COLO668 (cell line): ENCODE data around the gene HAP1.

ENCODE experiments used
- DNase-seq: peaks from one replicate; lab custom pipeline; 2025; ENCODE audit not compliant: unreplicated experiment; lab: John Stamatoyannopoulos, UW

The HAP1 gene

DNA sequence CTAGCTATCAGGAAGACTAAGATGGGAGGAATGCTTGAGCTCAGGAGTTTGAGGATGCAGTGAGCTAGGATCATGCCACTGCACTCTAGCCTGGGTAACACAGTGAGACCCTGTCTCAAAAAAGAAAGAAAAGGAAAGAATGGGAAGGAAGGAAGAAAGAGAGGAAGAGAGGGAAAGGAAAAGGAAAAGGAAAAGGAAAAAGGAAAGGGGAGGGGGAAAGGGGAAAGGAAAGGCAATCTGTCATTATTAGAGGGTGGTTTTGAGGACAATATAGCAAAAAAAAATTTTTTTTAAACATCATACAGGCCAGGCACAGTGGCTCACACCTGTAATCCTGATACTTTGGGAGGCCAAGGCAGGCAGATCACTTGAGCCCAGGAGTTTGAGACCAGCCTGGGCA, 31.7 kb upstream of the HAP1 start:
- DNase-seq, result no peak

DNA sequence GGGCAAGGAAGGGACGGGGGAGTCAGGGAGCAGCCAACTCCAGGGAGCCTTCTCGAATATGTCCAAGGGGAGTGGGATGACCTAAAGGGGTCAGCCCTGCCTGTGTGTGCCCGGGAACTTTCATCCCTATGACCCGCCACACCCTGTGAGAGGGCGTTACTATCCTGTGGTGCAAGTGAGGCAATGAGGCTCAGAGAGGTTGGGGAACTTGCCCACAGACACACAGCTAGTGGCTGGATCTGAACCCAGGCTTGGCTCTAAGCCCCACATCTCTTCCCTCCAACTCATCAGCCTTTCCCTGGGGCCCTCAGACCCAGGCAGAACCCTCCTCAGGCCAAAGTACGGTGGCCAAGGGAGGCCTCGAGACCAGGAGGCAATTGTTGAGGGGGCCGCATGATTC, 28.9 kb upstream of the HAP1 start:
- DNase-seq, result no peak

DNA sequence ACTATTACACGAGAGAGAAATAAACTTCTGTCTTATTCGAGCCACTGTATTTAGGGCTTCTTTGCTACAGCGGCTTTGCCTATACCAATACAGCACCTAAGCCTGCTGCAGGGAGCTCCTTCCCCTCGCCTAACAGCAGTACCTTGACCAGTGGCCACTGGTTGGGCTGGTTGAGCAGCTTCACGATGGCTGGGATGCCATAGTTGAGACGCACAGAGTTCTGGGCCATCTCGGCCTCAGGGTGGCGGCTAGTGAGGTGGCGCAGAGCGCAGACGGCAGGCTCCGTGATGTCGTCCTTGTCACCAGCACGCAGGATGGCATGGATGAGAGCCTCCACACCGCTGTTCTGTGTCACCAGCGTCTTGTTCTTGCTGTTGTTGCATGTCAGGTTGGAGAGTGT, 28.4 kb upstream of the HAP1 start:
- no peak for DNase-seq

DNA sequence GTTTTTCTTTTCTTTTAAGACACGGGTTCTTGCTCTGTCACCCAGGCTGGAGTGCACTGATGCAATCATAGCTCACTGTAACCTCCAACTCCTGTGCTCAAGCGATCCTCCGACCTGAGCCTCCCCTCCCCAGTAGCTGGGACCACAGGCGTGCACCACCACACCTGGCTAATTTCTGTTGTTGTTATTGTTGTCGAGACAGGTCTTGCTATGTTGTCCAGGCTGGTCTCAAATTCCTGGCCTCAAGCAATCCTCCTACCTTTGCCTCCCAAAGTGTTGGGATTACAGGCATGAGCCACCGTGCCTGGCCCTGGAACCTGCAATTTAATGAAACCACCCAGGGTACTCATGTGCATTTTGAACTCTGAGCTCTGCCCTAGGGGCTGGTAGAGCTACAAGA, 27.9 kb upstream of the HAP1 start:
- DNase-seq, result no peak

DNA sequence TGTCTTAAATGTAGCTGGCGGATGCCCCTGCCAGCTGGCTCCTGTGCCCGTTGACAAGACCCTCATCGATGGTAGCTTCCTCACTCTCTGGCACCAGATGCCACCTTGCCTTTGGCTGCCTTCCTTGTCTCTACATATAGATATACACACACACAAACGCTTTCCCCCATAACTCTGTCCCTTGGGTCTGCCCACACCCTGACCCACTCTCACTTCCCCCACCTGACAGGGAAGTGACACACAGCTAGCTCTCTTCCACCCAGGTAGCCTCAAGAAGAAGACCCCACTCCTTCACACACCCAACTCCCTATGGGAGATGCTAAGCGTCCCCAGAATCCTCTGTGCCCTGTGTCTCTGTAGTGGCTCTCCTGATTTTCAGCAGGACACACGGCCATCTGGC, 26.4 kb upstream of the HAP1 start:
- DNase-seq, result no peak

DNA sequence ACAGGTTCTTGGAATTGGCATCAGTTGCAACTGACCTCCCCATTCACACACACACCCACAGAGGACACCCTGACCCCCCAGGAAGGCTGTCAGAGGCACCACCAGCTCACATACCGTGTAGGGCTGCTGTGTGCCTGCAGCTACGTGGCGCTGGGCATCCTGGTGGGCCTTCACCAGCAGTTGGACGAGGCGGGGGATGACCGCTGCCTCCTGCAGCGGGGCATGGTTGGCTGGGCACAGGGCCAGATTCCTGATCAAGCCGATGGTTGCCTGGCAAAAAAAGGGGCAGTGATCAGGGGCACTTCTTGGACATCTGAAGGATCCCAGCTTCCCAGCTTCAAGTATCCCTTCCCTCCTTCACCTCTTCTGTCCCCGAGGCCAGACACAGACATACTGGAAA, 24.2 kb upstream of the HAP1 start:
- DNase-seq, result no peak

DNA sequence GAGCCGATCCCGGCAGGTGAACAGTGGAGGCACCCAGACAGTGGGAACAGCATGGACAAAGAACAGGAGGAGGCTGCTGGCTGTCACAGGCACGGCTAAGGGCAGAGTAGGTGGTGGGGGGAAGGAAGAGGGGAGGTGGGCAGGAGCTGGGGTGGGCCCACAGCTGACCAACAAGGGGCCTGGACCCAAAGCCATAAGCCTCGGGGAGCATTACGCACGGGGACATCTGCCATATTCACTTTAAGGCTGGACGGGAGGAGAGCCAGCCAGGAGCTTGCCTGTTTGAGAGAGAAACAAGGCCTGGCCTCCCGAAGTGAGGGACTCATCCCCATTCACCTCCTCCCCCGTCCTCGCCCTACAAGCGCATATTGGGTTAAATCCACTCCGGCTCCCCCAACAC, 19.6 kb upstream of the HAP1 start:
- no peak for DNase-seq

DNA sequence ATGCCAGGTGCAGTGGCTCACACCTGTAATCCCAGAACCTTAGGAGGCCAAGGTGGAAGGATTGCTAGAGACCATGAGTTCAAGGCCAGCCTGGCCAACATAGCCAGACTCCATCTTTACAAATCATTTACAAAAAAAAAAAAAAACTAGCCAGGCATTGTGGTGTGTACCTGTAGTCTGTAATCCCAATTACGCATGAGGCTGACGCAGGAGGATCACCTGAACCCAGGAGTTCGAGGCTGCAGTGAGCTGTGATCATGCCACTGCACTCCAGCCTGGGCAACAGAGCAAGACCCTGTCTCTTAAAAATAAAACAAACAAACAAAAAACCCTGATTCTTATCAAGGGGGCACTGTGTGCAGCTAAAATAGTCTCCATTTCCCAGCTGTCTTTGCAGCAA, 16.8 kb upstream of the HAP1 start:
- no peak for DNase-seq

DNA sequence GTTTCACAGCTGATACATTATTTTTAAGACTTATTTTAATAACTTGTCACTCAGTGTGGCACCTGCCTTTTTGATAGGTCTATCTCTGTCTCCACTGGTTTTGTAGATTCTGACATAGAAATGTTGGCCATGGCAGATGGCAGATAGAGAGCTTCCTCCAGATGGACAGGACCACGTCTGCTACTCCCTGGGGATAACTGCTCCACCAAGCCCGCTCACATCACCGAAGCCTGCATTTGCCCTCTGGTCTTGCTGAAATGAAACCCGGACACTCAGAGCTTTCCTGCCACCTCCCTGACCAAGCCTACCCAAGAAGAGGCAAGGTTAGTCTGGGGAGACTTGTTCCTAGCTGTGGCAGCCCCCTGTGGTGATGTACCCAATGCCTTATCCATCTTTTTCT, 16.4 kb upstream of the HAP1 start:
- no peak for DNase-seq

DNA sequence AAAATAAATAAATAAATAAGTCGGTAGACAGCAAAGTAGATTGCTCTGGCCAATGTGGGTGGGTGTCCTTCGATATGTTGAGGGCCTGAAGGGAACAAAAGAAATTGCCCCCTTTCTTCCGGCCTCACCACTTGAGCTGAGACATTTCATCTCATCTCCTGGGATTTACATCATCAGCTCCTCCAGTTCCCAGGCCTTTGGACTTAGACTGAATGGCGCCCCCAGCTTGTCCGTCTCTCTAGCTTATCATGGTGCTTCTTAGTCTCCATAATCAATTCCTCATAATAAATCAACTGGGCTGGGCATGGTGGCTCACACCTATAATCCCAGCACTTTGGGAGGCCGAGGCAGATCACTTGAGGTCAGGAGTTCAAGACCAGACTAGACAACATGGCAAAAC, 13.8 kb upstream of the HAP1 start:
- no peak for DNase-seq

DNA sequence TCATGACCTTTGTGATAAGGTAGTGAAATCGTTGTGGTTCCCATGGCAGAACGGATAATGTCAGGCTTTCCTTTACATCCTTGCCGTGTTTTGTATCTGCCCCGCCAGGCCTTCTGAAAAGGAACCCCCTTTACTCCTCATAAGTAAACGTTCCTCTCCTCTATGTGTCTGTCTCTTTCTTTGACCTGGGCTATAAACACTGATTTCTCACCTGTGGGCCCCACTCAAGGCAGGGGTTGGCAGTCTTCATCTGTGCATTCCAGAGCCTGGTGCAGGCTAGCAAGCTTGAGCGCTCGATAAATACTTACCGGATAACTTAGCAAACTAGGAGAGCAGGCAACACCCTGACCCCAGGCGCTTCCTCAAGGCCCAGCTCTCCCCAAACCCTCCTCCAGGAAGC, 7.3 kb upstream of the HAP1 start:
- no peak for DNase-seq

DNA sequence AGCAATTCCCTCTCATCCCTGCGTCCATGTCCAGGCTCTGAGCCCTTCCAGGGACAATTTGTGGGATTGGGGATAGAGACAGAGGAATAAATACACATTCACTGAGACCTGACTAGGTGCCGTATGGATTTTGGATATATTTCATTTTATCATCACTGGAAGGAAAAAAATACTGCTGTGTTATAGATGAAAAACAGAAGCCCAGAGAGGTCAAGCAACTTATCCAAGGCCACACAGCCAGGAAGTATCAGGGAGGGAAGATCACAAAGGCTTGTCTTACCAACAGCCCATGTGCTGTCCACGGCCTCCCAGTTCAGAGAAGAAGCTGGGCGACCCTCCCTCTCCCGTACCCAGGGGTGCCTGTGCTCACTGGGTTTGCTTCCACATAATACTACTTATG, 6.1 kb upstream of the HAP1 start:
- DNase-seq, result no peak

DNA sequence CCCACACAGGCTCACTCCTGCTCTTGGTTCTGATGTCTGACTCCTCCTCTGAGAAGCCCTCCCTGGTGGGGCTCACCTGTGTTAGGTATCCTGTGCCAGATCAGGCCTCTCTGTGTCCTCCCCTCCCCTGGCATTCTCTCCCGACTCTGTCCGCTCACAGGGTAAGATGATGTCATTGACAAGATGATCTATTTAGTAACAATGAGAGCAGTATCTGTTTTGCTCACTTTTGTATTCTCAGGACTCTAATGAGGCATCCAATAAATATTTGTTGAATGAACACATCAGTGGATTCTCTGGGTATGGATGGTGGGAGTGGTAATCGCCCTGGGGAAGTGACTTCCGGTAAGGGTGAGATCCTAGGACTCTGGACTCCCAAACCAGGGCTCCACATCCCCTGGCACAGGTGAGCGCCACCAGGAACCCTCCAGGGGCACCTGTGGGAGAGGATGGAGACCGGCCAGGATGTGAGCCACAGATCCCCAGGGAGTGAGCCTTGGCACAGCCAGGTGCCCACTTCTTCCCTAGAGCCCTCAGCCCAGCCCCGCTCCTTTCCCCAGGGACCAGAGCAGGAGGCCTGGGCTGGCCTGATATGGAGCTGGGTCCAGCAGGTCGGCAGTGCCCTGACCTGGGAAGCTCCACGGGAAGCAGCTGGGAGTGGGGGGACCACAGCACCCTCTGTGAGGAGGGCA, 5.4 kb upstream of the HAP1 start:
- peak; percentile 59 for DNase-seq

DNA sequence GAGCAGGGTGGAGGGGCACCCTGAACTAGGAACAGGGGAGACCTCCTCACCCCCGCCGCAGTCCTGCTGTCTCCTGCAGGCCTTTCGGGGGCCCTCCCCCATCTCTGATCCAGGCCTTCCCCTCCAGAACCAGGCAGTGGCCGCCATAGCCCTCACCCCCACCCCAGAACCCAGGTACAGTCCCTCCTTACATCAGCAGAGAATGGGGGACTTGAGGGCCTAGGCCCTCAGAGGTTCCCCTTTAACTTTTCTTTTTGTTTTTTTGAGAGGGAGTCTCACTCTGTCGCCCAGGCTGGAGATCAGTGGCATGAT, 4.3 kb upstream of the HAP1 start:
- DNase-seq, result no peak

DNA sequence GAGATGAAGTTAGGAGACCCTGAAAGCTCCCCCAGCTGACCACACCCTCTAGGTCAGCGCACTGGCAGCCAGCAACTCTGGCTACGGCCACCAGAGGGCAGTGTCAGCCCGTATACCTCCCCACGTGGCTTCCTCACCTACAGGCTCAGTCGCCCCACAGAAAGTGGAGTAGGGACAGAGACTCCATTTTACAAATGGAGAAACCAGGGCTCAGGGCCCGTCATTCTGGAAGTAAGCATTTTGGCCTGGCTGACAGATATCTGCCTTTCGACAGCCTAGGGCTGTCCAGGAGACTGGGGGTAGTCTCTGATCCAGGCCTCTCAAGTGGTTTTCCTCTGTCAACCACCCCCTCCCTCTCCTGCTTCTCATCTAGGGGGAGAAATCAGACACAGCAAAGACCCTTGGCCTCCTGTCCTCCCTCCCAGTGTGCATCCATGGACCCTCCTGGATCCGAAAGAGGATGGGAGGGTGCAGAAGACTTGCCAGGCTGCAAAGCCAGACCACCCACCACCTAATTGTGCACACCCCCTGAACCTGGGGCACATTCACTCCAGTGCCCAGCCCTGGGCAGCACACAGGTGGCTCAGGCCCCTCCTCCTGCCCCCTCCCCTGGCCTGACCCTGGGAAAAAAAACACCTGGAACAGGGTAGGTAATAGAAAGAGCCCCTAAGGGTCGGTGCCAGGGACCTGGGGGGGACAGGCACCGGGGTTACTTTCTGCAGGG, 3.8 kb upstream of the HAP1 start:
- DNase-seq, result peak; percentile 61

DNA sequence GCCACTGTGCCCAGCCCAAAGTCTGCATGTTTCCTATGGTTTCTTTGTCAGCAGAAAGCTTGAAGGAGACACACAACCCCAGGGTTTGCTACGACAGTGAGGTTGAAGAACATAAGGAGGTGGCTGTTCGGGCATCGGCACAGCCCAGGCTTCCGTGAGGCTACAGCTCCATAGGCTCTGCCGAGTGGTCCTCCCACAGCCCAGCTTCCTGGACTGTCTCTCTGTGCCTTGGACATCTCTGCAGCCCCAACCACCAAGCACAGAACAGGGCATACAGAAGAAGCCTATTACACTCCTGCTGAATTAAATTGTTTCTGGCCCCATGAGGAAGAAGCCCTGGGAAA, 3.2 kb upstream of the HAP1 start:
- DNase-seq, result no peak

DNA sequence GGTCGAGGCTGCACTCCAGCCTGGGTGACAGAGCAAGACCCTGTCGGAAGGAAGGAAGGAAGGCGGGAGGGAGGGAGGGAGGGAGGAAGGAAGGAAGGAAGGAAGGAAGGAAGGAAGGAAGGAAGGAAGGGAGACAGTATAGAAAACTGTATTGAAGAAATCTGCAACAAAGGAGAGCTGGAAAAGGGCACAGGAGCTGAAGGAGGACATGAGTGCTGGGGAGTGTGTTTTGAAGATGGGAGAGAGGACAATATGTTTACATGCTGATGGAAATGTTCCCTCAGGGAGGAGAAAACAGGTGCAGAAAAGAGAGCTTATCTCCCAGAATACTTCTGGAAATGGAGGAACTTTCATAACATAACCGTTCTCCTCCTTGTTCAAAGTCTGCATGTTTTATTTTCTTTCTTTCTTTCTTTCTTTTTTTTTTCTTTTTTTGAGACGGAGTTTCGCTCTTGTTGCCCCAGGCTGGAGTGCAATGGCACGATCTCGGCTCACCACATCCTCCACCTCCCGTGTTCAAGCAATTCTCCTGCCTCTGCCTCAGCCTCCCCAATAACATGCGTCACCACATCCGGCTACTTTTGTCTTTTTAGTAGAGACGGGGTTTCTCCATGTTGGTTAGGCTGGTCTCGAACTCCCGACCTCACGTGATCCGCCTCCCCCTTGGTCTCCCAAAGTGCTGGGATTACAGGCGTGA, 2.7 kb upstream of the HAP1 start:
- no peak for DNase-seq

DNA sequence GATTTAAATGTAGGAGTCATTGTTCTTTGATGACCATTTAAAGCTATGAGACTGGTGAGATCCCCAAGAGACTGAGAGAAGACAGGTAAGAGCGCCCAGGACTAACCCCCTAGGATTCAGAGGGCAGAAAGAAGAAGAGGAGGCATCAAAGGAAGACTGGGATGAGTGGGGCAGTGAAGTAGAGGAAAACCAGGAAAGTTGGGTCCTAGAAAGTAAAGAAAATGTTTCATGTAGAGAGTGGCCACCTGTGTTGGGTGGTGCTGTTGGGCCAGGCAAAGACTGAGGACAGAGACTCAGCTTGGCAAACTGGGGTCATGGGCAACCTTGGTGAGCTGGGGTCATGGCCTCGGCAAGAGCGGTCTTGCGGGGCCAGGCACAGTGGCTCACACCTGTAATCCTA, 1.3 kb upstream of the HAP1 start:
- DNase-seq, result no peak

DNA sequence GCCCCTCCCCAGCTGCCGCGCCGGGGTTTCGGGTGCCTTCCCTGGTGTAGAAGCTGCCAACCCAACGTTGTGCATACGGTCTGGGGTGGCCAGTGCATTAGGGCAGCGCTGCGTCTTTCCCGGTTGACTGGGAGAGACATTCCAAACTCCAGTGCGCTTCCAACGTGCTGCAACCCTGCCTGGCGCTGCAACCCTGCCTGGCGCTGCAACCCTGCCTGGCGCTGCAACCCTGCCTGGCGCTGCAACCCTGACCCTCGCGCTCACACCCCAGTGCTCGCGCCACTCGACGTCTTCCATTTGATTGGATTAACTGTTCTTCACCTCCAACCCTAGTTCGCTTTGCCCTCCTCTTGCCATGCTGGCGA, 488 bp upstream of the HAP1 start:
- DNase-seq, result no peak

DNA sequence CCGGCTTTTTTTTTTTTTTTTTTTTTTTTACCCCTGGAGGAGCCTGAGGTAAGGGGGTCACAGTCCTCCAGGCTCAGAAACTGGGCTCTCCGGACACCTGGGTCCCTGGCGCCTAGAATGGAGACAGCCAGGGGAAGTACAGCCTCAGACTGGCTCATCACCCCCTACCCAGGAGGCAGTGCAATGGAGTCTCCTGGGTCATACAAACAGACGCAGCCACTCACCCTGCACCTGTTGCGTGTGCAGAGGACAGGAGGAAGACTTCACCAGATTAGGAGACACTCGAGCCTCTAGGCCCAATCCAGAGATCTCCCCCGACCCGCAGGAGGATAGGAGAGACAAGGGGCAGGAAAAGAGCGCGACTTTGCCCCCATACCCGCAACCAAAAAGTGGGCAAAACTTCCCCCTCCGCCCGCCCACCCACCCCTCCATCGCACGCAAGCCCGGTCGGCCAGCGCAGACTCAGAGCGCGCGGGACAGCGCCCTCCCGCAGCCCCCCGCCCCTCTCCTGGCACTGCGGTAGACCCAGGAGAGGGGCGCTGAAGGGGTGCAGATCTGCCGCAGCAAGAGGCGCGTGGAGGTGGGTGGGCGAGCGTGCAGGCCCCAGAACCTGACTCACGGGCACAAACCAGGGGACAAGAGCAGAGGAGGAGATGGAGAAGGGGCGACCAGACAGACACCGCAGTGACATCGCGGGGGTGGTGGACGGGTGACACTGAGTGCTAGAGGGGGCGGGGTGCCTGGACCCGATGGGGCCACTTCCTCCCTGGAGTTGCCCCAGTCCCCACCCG, 900 bp downstream of the HAP1 start:
- peak; percentile 2 for DNase-seq

DNA sequence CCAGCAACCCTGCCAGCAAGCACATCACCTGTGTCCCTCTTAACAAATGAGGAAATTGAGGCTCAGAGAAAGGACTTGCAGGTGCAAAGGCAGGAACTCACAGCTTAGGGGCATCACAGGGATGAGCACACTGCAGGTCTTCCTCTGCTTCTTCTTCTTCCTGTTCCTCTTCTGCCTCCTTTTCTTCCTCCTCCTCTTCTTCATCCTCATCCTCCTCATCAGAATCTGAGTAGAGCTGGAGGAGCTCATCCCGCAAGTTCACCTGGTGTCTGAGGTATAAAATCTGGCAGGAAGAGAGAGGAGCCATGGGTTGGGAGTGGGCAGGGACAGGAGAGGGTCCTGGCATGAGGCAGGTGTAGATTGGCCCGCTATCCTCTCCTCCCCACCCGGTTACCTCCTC, 2.6 kb downstream of the HAP1 start:
- DNase-seq, result no peak

DNA sequence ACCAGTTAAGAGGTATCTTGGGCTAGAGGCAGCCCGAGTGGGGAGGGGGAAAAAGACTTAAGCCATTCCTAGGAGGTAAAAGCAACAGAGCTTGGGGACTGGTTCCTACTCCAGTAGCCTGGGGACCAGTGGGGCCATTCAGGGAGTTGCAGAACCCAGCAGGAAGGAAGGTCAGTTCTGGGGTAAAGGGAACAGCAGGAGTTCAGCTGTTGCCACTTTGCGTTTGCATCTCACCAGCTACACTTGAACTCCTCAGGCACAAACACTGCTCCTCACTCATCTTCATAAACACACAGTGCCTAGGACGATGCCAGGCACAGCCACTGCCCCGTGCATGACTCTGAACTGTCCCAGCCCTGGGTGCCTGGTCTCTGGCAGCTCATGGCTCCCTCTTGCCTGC, 4.0 kb downstream of the HAP1 start:
- DNase-seq, result no peak
